Muscle of back (tissue), 13 donors: ENCODE data around the gene SPEG. TPM values are rescaled to one million over a fixed set of nuclear protein-coding genes. Genes with fewer than 3 reads are reported as not detected.
"Not testable (repeated sequence)": the region's sequence is repeated elsewhere in the genome, so short reads cannot be mapped to it uniquely, and the experiment has no call there.

ENCODE experiments used
- DNase-seq, 3 donors: peaks; one replicate each; pipeline versions ENCODE4 v3.0.0 to v3.0.0-alpha.2; 2013
- long read RNA-seq, 9 donors: transcript quantifications; one replicate each; lab custom pipeline, GENCODE V29; 2026
- polyA plus RNA-seq, 10 donors: library from polyadenylated mRNA; unstranded; fragments of 120-200 nt; gene quantifications; one replicate each; pipeline ENCODE4 v1.2.1, GENCODE V29; 2013; ENCODE audit not compliant: insufficient read length in 10 of 10

Gene SPEG
- 100 to 1,000 TPM in 9 of 10 donors, 10 to 100 TPM in 1; 63.9 to 179 (median 138) TPM for polyA plus RNA-seq
- long read RNA-seq, donor 1, partial matches to known transcripts, result 43 of 90 reads
- long read RNA-seq, donor 1, other reads (novel, unspliced or antisense), result 38 of 90 reads
- long read RNA-seq, donor 2, transcript SPEG-217 (2 exons, 408 nt), result major isoform, 5 of 75 reads
- long read RNA-seq, donor 2, partial matches to known transcripts, result 30 of 75 reads
- long read RNA-seq, donor 2, other reads (novel, unspliced or antisense), result 34 of 75 reads
- long read RNA-seq, donor 3, result 0 reads
- long read RNA-seq, donor 4, partial matches to known transcripts, result 6 of 22 reads
- long read RNA-seq, donor 4, other reads (novel, unspliced or antisense), result 13 of 22 reads
- long read RNA-seq, donor 5, partial matches to known transcripts, result 44 of 94 reads
- long read RNA-seq, donor 5, other reads (novel, unspliced or antisense), result 44 of 94 reads
- long read RNA-seq, donor 6, partial matches to known transcripts, result 13 of 37 reads
- long read RNA-seq, donor 6, other reads (novel, unspliced or antisense), result 16 of 37 reads
- long read RNA-seq, donor 7, transcript SPEG-217 (2 exons, 408 nt), result major isoform, 6 of 85 reads
- long read RNA-seq, donor 7, partial matches to known transcripts, result 52 of 85 reads
- long read RNA-seq, donor 7, other reads (novel, unspliced or antisense), result 24 of 85 reads
- long read RNA-seq, donor 8, partial matches to known transcripts, result 15 of 18 reads
- long read RNA-seq, donor 8, other reads (novel, unspliced or antisense), result 0 of 18 reads
- long read RNA-seq, donor 9, partial matches to known transcripts, result 0 of 7 reads
- long read RNA-seq, donor 9, other reads (novel, unspliced or antisense), result 6 of 7 reads

GRCh38 chr2:219434718-219435525 is at the start of gene SPEG:
SPEG (plus strand) TSS chr2:219434843; CDS start chr2:219434978, 135 bp downstream.
- DNase-seq, result peak in 1 of 3 donors; percentile 49

- no peak for DNase-seq
These were observed 49.8 kb upstream of the SPEG start for GRCh38 chr2:219384859-219385258.

- no peak for DNase-seq
These were observed 48.6 kb upstream of the SPEG start for GRCh38 chr2:219385958-219386520.

DNA sequence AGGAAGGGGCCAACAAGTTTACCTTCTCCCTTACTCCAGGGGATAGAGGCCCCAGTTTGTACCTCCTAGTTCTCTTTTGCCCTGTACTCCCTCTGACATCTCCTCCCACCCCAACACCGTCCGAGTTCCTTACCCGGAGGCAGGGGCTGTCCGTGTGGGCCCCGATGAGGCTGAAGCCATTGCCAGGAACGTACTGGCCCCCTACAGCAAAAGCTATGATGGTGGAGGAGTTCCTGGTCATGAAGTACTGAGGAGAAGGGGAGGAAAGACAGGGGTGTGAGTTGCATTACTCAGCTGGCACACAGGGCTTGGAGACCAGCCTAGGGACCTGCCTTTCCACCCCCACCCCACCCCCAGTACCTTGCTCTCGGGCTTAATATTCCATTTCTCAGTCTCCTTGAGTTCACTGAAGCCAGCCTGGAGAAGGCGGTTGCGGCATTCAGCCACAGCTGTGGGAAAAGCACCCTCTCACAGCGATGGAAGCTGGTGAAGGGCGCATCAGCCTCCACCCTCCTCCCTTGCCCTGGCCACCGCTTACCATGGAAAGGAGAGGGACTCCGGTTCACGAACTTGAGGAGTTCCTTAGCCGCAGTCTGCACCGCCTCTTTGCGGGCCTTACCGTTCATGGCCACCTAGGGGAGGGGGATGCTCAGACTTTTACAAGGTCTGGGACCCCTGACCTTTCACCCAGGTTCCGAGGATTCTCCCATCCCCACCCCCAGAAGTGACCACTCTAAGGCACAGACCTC is 47.9 kb upstream of the SPEG start:
- DNase-seq, result no peak

- peak; percentile 89 to 93 (median 92) for DNase-seq
These were observed 47.1 kb upstream of the SPEG start, which contains the start of gene DNPEP for GRCh38 chr2:219387306-219388120. DNPEP (minus strand) TSS chr2:219387912; CDS start chr2:219387794, 118 bp downstream.

DNA sequence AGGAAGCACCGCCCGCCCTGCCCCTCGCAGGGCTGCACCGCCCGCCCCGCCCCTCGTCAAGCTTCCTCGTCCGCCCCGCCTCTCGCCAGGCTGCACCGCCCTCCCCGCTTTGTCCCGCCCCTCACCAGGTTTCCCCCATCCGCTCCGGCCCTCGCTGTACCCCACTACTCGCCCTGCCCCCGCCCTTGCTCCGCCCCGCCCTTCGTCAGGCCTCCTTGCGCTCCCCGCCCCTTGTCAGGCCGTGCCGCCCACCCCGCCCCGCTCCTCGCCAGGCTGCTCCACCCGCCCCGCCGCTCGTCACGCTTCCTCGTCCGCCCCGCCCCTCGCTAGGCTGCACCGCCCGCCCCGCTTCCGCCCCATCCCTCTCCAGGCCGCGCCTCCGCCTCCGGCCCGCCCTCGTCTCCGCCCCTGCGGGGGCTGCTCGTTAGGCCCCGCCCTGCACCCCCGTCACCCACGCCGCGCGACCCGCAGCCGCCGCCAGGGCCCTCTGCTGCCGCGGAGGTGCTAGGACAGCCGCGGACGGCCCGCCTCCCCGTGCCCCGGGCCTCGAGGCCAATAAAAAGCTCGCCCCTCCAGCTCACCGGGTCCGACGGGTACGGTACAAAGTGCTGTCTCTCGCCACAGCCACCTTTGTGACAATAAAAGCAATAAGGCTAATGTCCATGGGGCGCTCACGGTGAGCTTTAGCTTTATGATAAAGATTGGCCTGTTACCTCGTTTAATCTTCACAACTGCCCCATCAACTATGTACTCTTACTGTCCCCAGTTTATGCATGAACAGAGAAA is 46.3 kb upstream of the SPEG start:
- DNase-seq, result peak; percentile 96 to 98 (median 98)

DNA sequence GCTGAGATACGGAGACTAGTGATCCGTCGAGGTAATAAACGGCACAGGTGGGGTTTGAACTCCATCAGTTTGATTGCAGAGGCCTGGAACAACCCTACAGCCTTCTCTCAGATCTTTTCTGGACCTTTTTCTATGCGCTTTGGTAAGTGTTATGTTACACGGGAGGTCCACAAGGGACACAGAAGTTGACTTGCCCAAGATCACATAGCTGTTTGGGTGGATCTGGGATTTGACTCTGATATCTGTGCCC is 45.8 kb upstream of the SPEG start:
- no peak for DNase-seq

DNA sequence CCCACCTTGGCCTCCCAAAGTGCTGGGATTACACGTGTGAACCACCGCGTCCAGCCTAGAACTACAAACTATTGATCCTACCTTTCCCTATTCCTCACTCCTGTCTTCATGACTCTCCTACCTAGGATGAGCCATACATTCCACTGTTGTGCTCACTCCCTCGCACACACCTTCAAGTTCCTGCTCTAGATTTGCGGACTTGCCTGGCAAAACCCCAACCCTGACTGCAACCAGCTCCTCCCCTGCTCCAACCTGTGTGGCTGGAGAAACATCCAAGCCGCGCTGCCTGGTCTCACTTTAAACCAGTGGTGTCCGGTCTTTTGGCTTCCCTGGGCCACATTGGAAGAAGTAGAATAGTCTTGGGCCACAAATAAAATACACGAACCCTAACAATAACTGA is 41.9 kb upstream of the SPEG start:
- no peak for DNase-seq

DNA sequence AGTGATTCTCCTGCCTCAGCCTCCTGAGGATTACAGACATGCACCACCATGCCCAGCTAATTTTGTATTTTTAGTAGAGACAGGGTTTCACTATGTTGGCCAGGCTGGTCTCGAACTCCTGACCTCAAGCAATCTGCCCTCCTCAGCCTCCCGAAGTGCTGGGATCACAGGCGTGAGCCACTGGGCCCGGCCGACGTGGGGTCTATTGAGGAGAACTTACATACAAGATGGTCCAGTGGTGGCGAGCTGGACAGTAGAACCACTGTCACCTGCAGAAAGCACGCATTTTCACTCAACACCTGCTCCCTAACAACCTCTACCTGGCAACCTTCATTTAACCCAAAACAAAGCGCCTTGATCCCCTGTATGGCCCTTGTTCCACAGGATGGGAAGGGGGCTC is 39.6 kb upstream of the SPEG start:
- not testable (repeated sequence) for DNase-seq

DNA sequence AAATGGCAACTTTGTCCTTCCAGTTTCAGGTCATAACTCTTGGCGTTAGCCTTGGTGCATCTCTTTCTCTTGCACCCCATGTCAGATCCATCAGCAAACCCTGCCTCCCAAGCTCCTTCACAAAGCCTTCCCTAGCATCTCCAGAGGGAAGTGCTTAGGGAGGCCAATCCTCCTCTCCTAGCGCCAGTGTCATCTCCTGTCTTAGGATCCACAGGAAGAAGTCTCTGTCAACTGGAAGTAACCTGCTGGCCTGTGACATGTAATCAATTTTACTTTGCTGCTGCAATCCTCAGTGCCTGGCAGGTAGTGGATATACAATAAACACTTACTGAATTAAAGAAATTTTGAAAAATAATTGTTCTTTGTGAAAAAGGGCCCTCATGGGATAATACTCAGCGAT is 39.0 kb upstream of the SPEG start:
- no peak for DNase-seq

- no peak for DNase-seq
These were observed 37.7 kb upstream of the SPEG start for GRCh38 chr2:219396863-219397457.

- no peak for DNase-seq
These were observed 35.8 kb upstream of the SPEG start for GRCh38 chr2:219398721-219399363.

DNA sequence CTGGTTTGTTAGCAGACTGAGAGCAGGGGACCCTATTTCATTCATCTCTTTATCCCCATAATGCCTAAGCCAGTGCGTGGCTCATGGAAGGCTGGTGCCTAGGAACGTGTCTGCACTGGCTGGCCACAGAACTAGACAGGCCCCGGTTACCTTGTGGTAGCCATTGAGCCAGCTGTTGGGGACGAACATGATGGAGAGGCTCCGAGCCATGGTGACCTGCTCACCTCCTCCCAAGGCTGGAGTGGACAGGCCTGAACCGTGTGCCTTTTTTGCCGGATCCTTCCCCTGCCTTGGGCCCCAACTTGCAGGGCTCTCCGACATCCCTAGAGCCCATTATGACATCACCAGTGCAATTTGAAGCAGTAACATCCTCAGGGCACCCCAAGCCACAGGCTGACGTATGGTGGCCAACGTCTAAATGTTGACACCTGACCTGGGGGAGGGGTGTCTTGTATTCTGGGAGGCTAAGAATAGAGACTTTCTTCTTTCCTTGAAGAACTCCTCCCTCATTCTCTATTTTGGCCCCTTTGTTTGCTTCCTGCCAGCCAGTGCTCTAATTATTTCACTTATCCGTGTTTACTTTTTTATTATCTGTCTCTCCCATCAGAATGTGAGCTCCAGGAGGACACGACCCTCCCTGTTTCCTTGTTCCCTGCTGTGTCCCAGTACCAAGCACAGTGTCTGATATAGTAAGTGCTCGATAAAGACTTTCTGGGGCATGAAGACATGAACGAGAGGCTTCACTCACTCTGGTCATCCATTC is 34.7 kb upstream of the SPEG start:
- no peak for DNase-seq

DNA sequence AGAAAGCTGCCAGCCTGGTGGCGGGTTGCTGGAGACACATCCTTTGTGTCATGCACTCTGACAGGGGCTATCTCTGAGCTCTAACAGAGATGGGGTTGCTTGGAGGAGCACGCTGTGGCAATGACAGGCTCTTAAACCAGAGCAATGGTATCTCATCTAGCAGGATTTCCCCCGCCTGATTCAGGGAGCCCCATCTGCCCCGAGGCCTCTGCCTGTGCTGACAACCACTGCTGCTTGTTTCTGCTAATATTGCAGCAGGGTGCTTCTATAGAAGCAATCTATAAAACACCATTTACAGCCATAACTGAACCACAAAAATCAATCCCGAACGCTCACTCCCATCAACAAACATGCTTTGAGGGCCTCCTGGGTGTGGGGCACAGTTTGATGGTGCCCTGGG is 34.1 kb upstream of the SPEG start:
- DNase-seq, result no peak

GRCh38 chr2:219401606-219402005 is 33.0 kb upstream of the SPEG start:
- no peak for DNase-seq

DNA sequence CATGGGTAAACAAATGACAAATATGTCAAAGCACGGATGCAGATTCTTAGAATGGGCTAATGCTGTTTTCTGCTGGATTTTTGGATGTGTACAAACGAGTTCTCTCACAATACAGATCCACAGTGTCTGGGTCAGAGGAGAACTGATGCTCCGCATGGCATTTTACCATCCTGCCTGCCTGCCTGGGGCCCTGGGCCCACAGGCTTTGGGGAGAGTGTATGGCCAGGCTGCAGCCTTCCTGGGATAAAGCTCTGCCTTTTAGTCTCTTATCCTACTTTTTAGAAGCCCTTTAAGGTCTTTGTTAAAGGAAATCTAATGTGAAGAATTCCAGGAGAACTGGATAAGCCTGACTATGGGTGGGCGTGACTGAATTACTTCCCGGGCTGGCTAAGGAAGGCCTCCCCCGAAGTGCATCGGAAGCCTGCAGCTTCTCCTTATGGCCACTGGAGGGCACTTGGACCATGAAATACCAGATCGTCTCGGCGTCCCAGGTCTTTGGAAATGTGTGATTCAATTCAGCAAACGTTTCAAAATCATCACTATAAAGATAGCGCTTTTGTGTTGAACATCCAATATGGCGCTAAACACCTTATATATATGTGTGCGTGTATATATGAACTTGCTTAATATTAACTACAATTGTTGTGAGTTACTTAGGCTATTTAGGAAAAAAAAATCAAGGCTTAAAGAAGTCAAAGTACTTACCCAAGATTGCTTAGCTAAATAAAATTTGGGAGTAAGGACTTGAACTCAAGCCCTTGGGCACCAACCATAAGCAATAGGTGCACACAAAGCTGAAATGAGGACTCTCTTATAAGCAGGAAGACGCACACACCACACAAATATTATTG is 31.8 kb upstream of the SPEG start:
- DNase-seq, result peak in 2 of 3 donors; percentile 75 to 88

DNA sequence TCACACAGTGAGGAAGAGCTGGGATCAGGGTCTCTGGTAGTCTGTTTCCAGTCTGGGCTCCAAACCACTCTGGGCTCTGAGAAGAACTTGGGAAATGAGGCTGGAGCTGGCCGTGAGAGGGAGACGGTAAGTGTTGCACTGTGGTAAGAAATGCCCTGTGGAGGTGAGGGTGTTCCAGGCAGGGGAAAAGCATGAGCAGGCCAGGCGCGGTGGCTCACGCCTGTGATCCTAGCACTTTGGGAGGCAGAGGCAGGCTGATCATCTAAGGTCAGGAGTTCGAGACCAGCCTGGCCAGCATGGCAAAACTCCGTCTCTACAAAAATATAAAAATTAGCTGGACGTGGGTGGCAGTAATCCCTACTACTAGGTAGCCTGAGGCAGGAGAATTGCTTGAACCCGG is 30.8 kb upstream of the SPEG start:
- DNase-seq, result no peak
